Esophagus muscularis mucosa (tissue), 4 donors: ENCODE data around the gene CST8. TPM values are rescaled to one million over a fixed set of nuclear protein-coding genes. Genes with fewer than 3 reads are reported as not detected.

Source experiments
- DNase-seq: peaks from one replicate; pipeline ENCODE4 v3.0.0-alpha.2; 2017; ENCODE audit errors: extremely low spot score
- H3K27ac ChIP-seq, 4 donors: fragments of 200-600 bp; sonication (generic); replicated peaks in 1 of 4; 1 replicate in 3 of 4; 2 replicates in 1 of 4; pipeline ENCODE4 v1.5.1; 2016 to 2019; ENCODE audit warnings: mild to moderate bottlenecking in 1 of 4
- H3K27me3 ChIP-seq, 4 donors: fragments of 200-600 bp; sonication (generic); one replicate each; pipeline versions ENCODE4 v1.5.1 to v1.6.0; 2016 to 2019
- H3K36me3 ChIP-seq, 4 donors: fragments of 200-600 bp; sonication (generic); one replicate each; pipeline ENCODE4 v1.5.1; 2016 to 2019
- H3K4me1 ChIP-seq, 4 donors: fragments of 200-600 bp; sonication (generic); one replicate each; pipeline ENCODE4 v1.5.1; 2016 to 2019
- H3K4me3 ChIP-seq, 4 donors: fragments of 200-600 bp; sonication (generic); 1 replicate in 2 of 4; 2 replicates in 2 of 4; pipeline ENCODE4 v1.5.1; 2016 to 2019; ENCODE audit warnings: mild to moderate bottlenecking in 4 of 4, moderate library complexity in 1 of 4
- H3K9me3 ChIP-seq, 4 donors: fragments of 200-600 bp; sonication (generic); 1 replicate in 3 of 4; 2 replicates in 1 of 4; pipeline ENCODE4 v1.5.1; 2016 to 2019
- CTCF ChIP-seq, 3 experiments: fragments of 200-600 bp in 2 of 3; fragments of 450-650 bp in 1 of 3; sonication (generic) in 2 of 3; IDR thresholded peaks; one replicate each; pipeline ENCODE4 v1.5.1; 2017 to 2019; ENCODE audit warnings: antibody characterized with exemption in 3 of 3, mild to moderate bottlenecking in 2 of 3, moderate library complexity in 1 of 3
- EP300 ChIP-seq: sonication (generic); formaldehyde crosslinking; IDR thresholded peaks from one replicate; pipeline ENCODE4 v1.6.1; 2017; ENCODE audit warnings: antibody characterized with exemption
- POLR2A ChIP-seq: fragments of 450-650 bp; IDR thresholded peaks from one replicate; pipeline ENCODE4 v1.6.1; 2017; ENCODE audit warnings: antibody characterized with exemption, moderate library complexity, mild to moderate bottlenecking, low read depth
- POLR2AphosphoS5 ChIP-seq, 2 donors: sonication (generic); formaldehyde crosslinking; IDR thresholded peaks; one replicate each; pipeline ENCODE4 v1.6.1; 2017; ENCODE audit warnings: antibody characterized with exemption in 2 of 2
- WGBS: methylation state at CpG from one replicate; pipeline ENCODE4 v1.1.5; 2018; 5-methylcytosine and 5-hydroxymethylcytosine counted together
- intact Hi-C: fragments of 100-400 bp; cut with DNase I; formaldehyde crosslinking; loops from one replicate; pipeline ENCODE4 v1.15.1; 2023
- total RNA-seq, 4 donors: library from RNA; depleted of rRNA; stranded (reverse); fragments of >200 nt; gene quantifications; one replicate each; pipeline versions ENCODE4 v1.1.0 to v1.2.1, GENCODE V29; 2016

Gene CST8
- total RNA-seq, 4 donors from 2014 or later: not detected

GRCh38 chr20:23455639-23456038 lies 35.3 kb upstream of the CST8 start:
- intact Hi-C loops: no loop called here
- TF ChIP-seq CTCF (IDR thresholded peaks at IDR 0.05): no peak
- TF ChIP-seq POLR2AphosphoS5 (IDR thresholded peaks at IDR 0.05): no peak
- no peak for TF ChIP-seq EP300
- TF ChIP-seq POLR2A: no peak
- no peaks in the 10 kb centered on the region for H3K9me3 ChIP-seq
- peaks cover 0 to 3% (median 0%) of the 10 kb centered on the region in 4 donors for H3K27me3 ChIP-seq
- peaks cover 0 to 6% (median 0%) of the 10 kb centered on the region in 4 donors for H3K4me1 ChIP-seq
- no peak overlapping the region for H3K27ac ChIP-seq
- no peak overlapping the region for H3K4me3 ChIP-seq
- DNase-seq: no peak
- WGBS: 87% methylated on average over 7 of the region's 7 CpGs
- no peaks in the 10 kb centered on the region for H3K36me3 ChIP-seq

DNA sequence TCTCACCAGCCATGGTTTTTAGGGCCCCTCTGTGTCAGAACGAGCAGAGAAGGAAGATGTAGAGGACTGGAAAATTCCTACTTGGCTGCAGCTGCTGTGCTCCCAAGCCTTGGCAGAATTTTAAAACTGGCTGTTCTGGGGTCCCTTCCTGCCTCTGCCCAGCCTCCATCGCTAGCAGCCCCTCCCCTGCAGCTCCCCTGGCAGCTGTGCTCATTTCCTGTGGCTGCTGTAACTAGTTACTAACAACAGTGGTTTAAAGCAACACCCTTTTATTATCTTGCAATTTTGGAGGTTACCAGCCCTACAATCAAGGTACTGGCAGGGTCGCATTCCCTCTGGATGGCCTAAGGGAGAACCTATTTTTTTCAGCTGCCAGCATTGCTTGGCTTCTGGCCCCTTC lies 34.5 kb upstream of the CST8 start:
- intact Hi-C loops: no loop called here
- no peak for DNase-seq
- H3K4me1 ChIP-seq: peaks cover 0 to 6% (median 0%) of the 10 kb centered on the region in 4 donors
- peaks cover 0 to 3% (median 0%) of the 10 kb centered on the region in 4 donors for H3K27me3 ChIP-seq
- no peaks in the 10 kb centered on the region for H3K9me3 ChIP-seq
- H3K4me3 ChIP-seq: no peak overlapping the region
- no peaks in the 10 kb centered on the region for H3K36me3 ChIP-seq
- no peak overlapping the region for H3K27ac ChIP-seq
- TF ChIP-seq POLR2A (no peak), CTCF (IDR thresholded peaks at IDR 0.05) (no peak), EP300 (no peak), POLR2AphosphoS5 (IDR thresholded peaks at IDR 0.05) (no peak)
- WGBS: 51% methylated on average over 3 of the region's 3 CpGs

- no peaks in the 10 kb centered on the region for H3K36me3 ChIP-seq
- H3K27me3 ChIP-seq: peaks cover 0 to 3% (median 0%) of the 10 kb centered on the region in 4 donors
- DNase-seq: no peak
- H3K9me3 ChIP-seq: no peaks in the 10 kb centered on the region
- WGBS: 86% methylated on average over 7 of the region's 7 CpGs
- no peak overlapping the region for H3K4me3 ChIP-seq
- no peak for TF ChIP-seq EP300
- no peak for TF ChIP-seq POLR2AphosphoS5 (IDR thresholded peaks at IDR 0.05)
- no peak for TF ChIP-seq POLR2A
- TF ChIP-seq CTCF (IDR thresholded peaks at IDR 0.05): no peak
- H3K4me1 ChIP-seq: peaks cover 0 to 6% (median 0%) of the 10 kb centered on the region in 4 donors
- intact Hi-C loops: no loop called here
- H3K27ac ChIP-seq: no peak overlapping the region
These were observed 34.0 kb upstream of the CST8 start for GRCh38 chr20:23456873-23457272.

DNA sequence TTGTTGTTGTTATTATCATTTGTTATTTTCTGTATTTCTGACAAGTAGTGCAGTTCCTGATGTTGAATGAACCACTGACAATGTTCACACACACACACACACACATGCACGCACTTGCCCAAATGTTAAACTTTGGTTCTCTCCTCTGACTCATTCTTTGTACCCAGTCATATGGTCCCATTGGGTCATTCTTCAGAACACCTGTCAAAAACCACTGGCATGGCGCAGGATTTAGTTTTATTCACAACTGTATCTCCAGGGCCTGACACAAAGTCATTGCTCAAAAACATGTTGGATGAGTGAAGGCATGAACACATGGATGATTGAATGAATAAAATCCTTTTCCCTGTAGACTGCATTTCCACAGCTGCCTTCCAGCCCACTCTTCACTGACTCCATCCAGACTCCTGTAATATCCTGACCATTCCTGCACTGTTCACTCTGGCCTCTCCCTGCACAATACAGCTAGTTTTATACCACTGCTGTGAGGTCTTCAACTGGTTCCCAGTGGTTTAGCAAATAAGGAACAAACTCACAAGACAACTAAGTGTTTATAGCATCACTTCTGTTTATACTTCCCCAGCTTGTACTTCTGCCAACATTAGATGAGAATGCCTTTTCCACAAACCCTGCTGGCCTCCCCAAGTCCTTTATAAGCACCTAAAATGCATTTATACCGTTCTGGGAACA lies 31.3 kb upstream of the CST8 start:
- H3K27ac ChIP-seq: no peak overlapping the region
- peaks cover 0 to 6% (median 0%) of the 10 kb centered on the region in 4 donors for H3K4me1 ChIP-seq
- peaks cover 0 to 3% (median 0%) of the 10 kb centered on the region in 4 donors for H3K27me3 ChIP-seq
- intact Hi-C loops: no loop called here
- H3K36me3 ChIP-seq: no peaks in the 10 kb centered on the region
- no peak overlapping the region for H3K4me3 ChIP-seq
- TF ChIP-seq POLR2A (no peak), EP300 (no peak), CTCF (IDR thresholded peaks at IDR 0.05) (no peak), POLR2AphosphoS5 (IDR thresholded peaks at IDR 0.05) (no peak)
- 80% methylated on average over 3 of the region's 3 CpGs for WGBS
- peaks cover 0 to 3% (median 0%) of the 10 kb centered on the region in 4 donors for H3K9me3 ChIP-seq
- no peak for DNase-seq
